SK-N-SH treated with all-trans-retinoic acid at 6 μM for 48 hours (cell line): ENCODE results near the gene ATOH8.

ENCODE experiments used
- ARNTL ChIP-seq: fragments of 450-650 bp; formaldehyde crosslinking; IDR thresholded peaks from 2 replicates; pipeline ENCODE4 v1.5.0; 2020; ENCODE audit warnings: low read depth, mild to moderate bottlenecking, moderate library complexity, borderline replicate concordance
- BACH2 ChIP-seq: fragments of 250-450 bp; sonication (Bioruptor Pico); IDR thresholded peaks from 2 replicates; pipeline ENCODE4 v1.9.0; 2021; ENCODE audit warnings: mild to moderate bottlenecking, borderline replicate concordance
- CREB5 ChIP-seq: fragments of 250-450 bp; sonication (Bioruptor Pico); IDR thresholded peaks from 2 replicates; pipeline ENCODE4 v1.5.1; 2020; ENCODE audit warnings: low read depth, mild to moderate bottlenecking, moderate library complexity
- ESRRG ChIP-seq: fragments of 250-450 bp; sonication (Bioruptor Pico); IDR thresholded peaks from 2 replicates; pipeline ENCODE4 v1.6.1; 2021; ENCODE audit warnings: mild to moderate bottlenecking
- GLIS3 ChIP-seq: fragments of 250-450 bp; sonication (Bioruptor Pico); IDR thresholded peaks from 2 replicates; pipeline ENCODE4 v1.5.0; 2020; ENCODE audit warnings: mild to moderate bottlenecking, moderate library complexity
- OSR1 ChIP-seq: fragments of 250-450 bp; sonication (Bioruptor Pico); IDR thresholded peaks from 2 replicates; pipeline ENCODE4 v1.8.0; 2022; ENCODE audit warnings: moderate library complexity, mild to moderate bottlenecking, inconsistent platforms
- RARB ChIP-seq: fragments of 250-450 bp; sonication (Bioruptor Pico); IDR thresholded peaks from 2 replicates; pipeline ENCODE4 v1.8.0; 2021; ENCODE audit warnings: mild to moderate bottlenecking, moderate library complexity
- TOX ChIP-seq: fragments of 250-450 bp; sonication (Bioruptor Pico); IDR thresholded peaks from 2 replicates; pipeline ENCODE4 v1.8.0; 2021; ENCODE audit warnings: mild to moderate bottlenecking, moderate library complexity, borderline replicate concordance
- ZC3H10 ChIP-seq: fragments of 250-450 bp; sonication (Bioruptor Pico); IDR thresholded peaks from 2 replicates; pipeline ENCODE4 v1.5.1; 2021; ENCODE audit warnings: mild to moderate bottlenecking, moderate library complexity
- ZNF70 ChIP-seq: fragments of 450-650 bp; formaldehyde crosslinking; IDR thresholded peaks from 2 replicates; pipeline ENCODE4 v1.5.0; 2020; ENCODE audit warnings: mild to moderate bottlenecking, moderate library complexity
- ZNF8 ChIP-seq: fragments of 450-650 bp; formaldehyde crosslinking; IDR thresholded peaks from 2 replicates; pipeline ENCODE4 v1.5.0; 2020; ENCODE audit warnings: mild to moderate bottlenecking, moderate library complexity

- TF ChIP-seq BACH2 (no peak), OSR1 (no peak), CREB5 (CRISPR knock-in tag) (no peak), ARNTL (CRISPR knock-in tag) (no peak), GLIS3 (CRISPR knock-in tag) (no peak), ZNF70 (no peak), RARB (CRISPR knock-in tag) (no peak), ZNF8 (CRISPR knock-in tag) (no peak), TOX (no peak), ZC3H10 (CRISPR knock-in tag) (no peak), ESRRG (CRISPR knock-in tag) (no peak)
Measured at GRCh38 chr2:85831735-85832134, 77.9 kb downstream of the ATOH8 start.
